HG03575 (cell line): ENCODE results near the gene RPTOR.

ENCODE experiments used
- ATAC-seq: cut with Tn5 transposase; IDR thresholded peaks from one replicate; pipeline ENCODE4 v1.9.1; 2021; ENCODE audit not compliant: unreplicated experiment, insufficient number of reproducible peaks, low FRiP score; ENCODE audit errors: extremely low read depth

RPTOR gene

DNA sequence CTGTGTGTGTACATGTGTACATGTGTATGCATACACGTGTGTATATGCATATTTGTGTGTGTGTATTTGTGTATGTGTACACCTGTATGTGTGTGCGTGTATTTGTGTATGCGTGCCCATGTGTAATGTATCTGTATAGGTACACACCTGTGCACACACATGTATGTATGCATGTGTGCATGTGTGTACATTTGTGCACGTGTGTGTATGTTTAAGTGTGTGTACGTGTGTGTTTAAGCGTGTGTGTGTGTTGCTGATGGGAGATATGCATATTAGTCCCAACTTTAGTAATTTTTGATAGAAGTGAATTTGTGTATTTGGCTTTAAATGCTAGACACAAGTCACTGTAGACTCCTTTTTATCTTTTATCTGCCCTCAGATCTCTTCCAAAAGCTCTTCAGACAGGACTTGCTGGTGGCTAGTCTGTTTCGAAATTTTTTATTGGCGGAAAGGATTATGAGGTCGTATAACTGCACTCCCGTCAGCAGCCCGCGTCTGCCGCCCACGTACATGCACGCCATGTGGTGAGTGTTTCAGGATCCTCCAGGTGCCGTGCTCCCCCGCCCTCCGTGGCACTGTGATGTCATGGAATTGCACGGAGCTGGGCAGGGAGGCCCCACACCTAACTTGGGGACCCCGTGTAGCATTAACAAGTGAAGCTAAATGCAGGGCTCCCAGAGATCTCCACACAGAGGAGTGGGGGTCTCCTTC is 278.2 kb downstream of the RPTOR start:
- ATAC-seq: no peak

DNA sequence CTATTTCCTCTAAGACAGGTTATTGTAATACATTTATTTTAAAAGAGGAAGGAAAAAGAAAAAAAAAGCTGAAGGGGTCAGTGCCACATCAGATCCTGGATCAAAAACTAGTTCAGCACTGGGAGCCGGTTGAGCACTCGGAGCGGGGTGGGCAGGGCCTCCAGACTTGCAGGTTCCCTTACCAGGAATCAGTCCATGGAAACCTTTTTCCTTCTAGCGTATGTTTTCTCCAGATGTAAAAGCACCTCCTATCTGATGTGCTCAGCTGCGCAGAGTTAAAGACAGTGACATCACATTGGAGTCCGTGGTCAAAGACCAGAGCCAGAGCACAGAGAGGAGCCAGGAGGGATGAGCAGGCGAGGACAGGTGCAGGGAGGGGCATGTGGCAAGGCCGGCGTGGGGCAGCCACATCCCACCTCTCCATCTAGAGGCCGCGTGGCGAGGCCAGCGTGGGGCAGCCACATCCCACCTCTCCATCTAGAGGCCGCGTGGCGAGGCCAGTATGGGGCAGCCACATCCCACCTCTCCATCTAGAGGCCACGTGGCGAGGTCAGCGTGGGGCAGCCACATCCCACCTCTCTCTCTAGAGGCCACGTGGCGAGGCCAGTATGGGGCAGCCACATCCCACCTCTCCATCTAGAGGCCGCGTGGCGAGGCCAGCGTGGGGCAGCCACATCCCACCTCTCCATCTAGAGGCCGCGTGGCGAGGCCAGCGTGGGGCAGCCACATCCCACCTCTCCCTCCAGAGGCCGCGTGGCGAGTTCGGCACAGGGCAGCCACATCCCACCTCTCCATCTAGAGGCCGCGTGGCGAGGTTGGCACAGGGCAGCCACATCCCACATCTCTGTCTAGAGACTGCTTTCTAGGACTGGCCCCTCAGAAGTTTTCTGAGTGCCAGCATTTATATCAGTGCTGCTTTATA is 280.2 kb downstream of the RPTOR start:
- ATAC-seq: no peak

DNA sequence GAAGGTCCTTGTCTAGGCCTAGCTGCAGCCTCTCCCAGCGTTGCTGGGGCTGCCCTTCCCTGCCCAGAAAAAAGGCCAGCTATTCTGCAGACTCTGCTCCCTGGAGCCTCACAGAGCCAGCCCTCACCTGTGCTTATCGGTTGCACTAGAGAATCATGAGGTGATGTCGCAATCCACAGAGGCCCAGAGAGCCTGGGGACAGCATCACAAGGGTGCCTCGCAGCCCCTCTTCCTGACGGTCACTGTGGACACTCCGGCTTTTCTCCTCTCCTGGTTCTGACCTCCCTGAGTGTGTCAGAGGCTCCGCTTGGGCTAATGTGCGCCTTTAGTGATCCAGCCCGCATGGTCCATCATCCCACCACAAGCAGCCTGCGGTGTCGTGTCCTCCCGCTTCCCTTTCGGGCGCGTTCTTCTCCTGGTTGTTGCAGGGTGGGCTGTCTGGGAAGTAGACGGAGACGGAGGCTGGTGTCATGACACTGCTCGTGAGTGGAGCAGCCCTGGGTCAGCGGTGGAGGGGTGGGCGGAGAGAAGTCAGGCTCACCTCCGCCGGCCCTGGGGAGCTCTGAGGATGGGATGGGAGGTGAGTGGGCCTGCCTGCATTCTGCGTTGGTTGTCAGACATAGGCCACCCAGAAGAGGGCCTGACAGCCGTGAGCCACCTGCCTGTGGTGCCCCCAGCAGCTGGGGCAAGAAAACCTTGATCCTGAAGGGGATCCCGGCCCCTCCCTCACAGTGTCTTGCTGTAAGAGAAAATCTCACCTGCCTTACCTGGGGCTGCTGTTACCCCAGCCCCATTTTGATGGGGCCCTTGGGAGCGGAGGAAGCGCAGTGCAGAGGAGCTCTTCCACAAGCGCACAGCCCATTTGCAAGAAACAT is 281.1 kb downstream of the RPTOR start:
- no peak for ATAC-seq

DNA sequence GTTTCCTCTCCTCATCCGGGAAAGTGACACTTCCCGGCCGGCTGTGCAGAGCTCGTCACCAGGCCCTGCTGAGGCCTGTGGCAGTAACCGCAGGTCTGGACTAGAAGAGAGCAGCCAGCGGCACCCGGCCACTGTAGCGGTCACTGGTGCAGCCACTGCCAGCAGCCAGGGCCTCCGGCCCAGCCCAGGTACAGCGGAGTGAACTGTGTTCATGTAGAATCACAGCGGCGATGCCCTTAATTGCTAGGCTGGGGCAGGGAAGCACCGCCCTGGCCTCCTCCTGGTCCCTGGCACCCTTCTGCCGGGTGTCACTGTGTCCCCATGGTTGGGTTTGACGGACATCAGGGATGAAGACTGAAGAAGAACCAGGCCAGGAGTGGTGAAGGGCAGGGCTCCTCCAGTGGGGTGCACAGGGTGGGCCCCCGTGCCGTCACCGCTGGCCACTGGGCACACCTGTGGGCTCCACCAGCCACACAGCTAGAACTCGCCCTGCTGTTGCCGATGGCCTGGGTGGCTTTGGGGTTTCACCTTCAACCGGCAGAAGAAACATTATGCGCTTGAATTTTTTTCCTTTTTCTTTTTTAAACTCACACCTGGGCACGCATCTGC is 281.8 kb downstream of the RPTOR start:
- no peak for ATAC-seq

DNA sequence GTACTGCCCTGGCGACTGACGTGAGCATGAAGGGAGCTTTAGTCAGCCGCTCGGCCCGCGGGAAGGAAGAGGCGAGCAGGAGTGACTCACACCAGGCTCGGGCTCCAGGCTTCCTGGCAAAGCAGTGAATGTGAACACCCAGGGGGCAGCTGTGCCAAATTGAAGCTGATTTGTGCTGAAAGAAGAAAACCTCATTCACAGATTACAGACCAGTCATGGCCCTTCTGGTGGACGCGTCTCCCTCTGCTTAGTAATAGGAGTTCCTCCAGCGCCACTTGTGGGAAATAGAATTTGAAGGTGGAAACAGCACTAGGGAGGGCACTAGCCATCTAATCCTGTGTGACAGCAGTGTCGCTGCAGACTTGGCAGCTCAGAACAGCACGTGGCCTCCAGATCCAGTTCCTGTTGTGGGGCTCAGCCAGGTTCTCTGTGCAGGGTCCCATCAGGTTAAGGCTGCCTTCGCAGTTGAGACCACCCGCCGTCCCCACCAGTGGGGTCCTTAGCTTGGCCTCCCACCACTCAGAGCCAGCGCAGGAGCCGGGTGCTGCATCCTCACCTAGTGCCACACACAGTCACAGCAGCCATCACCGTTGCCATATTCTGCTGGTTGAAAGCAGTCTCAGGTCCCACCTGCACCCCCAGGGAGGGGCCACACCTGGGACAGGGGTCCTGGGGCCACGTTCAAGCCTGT is 282.5 kb downstream of the RPTOR start:
- no peak for ATAC-seq

DNA sequence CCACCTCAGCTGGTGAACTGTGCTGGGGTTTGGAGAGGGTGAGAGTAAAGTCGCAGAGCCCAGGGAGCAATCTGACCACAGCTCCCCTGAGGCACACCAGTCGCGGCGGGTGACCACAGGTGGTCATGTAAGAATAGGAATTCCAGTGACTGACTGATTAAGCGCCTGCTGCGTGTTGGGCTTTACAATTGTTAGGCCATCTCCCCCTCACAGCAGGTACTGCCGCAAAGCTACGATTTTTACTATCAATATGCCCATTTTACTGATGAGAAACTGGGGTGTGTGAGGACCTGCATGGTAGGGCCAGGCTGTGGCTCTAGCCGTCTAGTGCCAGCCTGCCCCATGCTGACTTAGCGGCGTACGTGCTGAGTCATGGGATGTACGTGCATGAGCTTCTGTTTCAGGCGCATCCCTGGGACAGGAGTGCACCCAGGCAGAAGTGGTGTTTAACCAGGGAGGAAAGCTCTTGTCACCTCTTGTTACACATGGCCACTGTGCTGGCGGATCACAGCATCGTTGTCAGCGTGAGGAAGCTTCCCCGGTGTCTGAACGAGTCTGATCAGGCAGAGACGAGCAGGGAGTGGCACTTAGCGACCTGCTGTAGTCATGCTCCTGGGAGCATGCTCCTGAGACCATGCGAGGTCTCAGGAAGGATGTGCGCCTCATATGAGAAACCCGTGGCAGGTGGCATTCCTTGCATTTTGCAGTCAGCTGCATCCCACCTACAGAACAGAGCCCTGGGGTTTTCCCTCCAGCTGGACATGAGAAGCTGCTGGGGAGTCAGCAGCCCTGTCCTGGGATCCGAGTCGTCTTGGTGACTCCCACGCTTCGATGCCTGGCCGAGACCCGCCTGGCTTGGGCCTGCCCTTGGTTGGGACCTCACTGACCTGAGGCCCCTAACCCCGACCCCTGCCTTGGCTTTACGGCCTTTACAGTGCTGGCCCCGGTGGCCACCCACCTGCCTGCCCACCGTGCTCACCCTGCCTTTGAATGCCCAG is 283.3 kb downstream of the RPTOR start:
- ATAC-seq: no peak

DNA sequence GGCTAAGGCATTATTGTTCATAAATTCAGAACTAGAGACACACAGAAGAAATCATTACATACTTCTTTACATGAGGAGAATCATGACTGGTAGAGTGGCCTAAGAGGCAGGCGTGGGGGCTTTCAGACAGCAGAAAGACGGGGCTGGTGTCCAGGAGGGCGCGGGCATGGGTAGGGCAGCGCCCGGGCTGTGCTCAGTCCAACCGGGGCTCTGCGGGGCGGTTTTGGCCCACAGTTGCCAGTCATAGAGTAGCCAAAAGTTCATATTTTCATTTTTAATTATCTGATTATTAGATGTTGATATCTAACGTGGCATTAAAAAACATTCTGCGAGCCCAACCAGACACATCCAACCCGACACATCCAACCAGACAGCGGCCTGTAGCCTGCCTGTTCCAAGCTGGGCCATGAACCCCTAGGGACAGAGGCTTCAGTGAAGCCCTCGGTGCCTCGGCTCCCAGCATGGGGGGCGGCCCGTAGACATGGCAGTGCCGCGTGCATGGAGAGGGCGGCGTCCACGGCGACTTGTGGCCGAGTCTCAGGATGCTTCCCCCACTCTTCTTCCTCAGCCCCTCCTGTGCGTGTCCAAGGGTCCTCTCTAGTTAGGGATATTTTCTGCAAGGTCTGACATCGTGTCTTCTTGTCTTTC is 284.7 kb downstream of the RPTOR start:
- ATAC-seq: no peak

DNA sequence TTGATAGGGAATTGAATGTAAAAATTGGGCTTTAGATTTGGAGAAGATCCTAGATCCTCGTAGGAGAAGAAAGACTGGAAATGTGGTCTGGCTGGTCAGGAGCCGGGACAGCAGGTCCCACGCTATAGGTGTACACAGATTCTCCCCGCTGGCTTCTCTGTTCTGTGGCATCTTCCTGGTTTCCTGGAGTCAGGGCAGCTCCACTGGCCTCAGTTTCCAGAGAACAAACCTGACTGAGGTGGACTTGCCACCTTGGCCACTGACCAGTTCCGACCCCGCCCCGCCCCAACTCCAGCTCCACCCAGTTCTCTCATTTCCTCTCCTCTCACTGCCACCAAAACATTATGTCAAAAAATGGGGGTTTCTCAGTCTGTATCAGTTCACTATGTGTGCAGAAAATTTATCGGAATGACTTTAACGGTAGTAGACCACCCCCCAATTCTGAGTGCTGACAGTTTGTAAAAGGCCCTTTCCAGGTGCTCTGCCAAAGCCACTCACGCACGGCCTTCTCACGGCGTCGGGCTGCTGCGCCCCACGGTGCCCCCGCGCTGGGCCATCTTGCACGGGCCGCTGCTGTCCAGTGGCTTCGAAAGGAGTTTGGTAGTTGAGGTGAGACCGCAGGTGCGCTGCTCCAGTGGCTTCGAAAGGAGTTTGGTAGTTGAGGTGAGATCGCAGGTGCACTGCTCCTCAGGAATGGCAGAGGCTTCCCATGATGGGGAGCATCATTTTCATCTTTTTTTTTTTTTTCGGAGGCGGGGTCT is 285.6 kb downstream of the RPTOR start:
- no peak for ATAC-seq

DNA sequence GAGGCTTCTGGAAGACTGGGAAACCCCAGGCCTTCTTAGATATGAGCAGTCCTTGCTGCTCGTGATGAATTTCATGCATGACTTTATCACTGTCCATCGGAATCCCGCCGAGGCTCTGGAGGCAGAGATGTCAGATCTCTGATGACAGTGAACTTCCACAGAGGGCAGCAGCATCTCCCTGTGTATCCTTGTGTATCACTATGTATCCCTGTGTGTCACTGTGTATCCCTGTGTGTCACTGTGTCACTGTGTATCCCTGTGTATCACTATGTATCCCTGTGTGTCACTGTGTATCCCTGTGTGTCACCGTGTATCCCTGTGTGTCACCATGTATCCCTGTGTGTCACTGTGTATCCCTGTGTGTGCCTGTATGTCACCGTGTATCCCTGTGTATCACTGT is 286.9 kb downstream of the RPTOR start:
- no peak for ATAC-seq

DNA sequence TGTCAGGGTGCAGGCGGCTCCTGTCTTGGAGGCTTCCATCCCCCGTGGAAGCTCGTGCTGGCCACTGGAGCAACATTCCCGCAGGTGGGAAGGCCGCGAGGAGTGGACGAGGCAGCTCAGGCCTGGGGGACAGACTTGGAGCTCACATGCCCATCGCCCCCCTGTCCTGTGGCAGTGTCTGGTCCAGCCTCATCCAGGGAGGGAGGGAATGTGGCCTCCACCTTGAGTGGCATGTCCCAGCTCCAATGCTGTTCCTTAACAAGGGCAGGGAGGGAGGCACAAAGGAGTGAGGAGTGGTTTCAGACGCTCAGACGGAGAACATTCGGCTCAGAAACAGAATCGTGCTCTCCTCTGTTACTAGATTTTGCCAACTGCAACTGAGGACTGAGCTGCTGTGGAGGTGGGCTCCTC is 287.6 kb downstream of the RPTOR start:
- ATAC-seq: no peak

DNA sequence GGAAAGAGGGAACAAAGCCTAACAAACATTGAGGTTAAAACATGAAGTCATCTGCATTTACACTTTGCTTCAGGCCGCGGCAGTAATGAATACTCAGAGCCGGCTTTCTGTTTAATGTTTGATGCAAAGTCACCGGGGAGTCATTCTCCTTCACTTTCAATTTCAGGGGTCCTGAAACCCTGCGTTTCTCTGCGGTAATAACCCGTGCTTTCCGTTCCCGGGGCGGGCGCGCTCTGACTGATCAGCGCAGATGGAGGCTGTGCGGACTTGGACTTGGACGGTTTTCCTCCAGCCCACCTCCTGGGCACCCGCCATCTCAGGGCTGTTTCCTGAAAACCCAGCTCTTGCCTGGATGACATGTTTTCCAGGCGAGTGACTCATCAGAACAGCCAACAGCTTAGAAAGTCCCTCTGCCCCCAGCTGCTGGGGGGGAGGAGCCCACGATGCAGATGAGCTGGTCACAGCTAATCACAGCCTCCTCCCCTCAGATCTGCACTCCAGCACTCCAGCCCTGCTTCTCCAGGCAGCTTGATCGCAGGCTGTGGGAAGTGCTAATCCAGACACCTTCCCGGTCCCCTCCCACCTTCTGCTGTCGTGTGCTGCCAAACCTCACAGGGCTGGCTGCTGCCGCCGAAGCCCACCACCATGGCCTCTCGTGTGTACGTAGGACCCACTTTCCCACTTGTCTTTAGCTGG is 288.4 kb downstream of the RPTOR start:
- ATAC-seq: no peak

DNA sequence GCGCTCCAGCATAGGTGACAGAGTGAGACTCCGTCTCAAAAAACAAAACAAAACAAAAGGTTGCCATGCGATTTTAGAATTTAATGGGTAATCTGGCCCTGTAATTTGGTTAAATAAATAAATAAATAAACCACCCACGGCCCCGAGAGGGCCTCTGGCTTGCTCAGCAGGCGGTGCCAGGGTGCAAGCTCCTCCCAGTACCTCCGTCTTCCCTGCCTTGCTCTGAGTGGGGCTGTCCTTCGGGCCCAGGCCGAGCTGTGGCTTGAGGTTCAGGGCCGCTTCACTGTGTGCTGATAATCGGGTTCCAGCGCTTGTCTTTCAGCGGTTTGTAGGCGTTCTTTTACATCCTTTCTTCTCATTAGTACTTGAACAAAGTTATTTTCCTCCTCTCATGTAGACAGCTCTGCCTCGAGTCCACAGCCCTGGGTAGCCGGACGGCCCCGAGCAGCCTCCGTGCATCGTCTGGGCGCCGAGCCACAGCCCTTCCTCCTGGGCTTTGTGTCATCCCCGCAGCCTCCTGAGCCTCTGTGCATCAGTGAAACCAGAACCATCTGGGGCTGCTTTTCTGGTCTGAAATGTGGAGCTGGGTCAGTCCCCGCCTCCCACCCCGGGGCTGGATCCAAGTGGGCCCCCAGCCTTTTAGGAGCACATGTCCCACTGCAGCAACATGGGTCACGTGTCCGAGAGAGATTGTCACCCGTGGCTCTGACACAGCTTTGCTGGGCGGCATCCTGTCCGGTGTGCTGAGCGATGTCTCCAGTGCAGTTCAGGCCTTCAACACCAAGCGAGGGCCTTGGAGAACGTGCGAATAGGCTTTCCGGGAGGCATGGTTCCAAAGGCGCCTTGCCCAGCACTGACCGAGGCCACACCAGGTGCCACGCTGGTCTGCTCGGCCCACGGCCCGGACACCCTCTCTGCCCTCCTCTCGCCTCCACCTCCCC is 289.6 kb downstream of the RPTOR start:
- ATAC-seq: no peak

DNA sequence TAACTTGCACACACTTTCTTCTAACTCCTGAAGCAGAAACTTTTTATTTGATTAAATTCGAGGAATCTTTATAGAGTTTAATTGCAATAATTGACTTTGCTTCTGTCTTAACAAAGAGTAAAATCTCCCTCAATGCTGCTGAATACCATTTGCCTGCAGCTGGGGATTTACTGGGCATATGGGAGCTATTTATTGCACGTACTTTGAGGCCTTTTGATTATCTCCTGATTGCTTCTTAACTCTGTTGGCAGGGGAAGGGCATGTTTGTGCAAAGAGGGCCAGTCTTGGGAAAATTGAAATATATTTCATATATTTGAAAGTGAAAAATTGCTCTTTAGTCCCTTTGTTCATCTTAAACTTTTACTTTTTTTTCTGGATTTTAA is 290.2 kb downstream of the RPTOR start:
- no peak for ATAC-seq

DNA sequence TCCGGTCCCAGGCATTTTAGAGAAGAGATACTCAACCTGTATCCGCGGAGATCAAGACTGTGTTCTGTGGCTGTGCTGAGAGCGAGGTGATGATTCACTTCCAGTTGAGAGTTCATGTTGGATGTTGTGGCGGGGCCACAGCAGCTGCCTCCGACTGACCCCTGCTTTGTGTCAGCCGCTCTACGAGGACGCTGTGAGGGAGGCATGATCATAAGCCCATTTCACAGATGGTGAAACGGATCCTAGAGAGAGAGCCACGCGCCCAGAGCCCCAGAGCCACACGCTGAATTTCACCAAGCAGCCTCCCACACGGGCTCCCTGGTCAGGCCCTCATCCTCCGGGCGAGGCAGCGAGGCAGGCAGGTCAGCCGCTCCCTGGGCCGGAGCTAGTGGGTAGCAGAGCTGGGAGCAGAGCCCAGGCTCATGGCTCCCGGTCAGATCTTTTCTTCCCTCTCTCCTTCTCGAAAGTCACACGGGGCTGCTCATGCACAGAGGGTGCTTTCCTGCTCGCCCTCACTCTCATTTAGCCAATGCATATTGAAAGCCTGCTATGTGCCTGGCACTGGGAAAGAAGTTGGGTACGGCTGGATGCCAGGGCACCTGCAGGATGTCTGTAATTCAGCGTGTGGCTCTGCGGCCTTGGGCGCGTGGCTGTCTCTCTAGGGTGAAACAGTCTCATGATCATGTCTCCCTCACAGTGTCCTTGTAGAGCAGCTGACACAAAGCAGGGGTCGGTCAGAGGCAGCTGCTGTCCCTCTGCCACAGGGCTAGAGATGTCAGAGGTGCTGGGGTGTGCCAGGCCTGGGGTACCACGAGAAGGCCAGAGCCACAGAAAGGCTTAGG is 291.4 kb downstream of the RPTOR start:
- ATAC-seq: no peak
